GM12878 (cell line): ENCODE data around the gene SORL1. TPM values are rescaled to one million over a fixed set of nuclear protein-coding genes. Genes with fewer than 3 reads are reported as not detected.

Experiments
- ATAC-seq: fragments of 200-7000 bp; cut with Tn5 transposase; 3 replicates; pipeline ENCODE4 v1.9.1; 2020; ENCODE audit warnings: mild to moderate bottlenecking, moderate library complexity
- BruUV-seq: library from RNA; stranded (reverse); fragments of 400-500 nt; replicated peaks from 2 replicates; lab custom pipeline; 2021; lab: Mats Ljungman, UMichigan
- CTCF ChIA-PET: fragments of 300-600 bp; sonication (Branson Sonifier 250); formaldehyde crosslinking; extraction: SDS; loops from one replicate; lab custom pipeline; 2021; ENCODE audit warnings: inconsistent platforms; lab: Yijun Ruan, JAX
- POLR2A ChIA-PET: fragments of 350-600 bp; formaldehyde crosslinking; extraction: SDS; loops from one replicate; lab custom pipeline; 2021; ENCODE audit warnings: inconsistent platforms; lab: Charles Lee
- RAD21 ChIA-PET: fragments of 300-600 bp; sonication (Branson Sonifier 250); formaldehyde crosslinking; loops from one replicate; lab custom pipeline; 2023; ENCODE audit warnings: antibody characterized with exemption; ENCODE audit not compliant: unreplicated experiment; lab: Charles Lee
- SMC1A ChIA-PET: fragments of 300-600 bp; sonication (Branson Sonifier 250); formaldehyde crosslinking; loops from one replicate; lab custom pipeline; 2023; ENCODE audit not compliant: unreplicated experiment, uncharacterized antibody; lab: Charles Lee
- DNase-seq: peaks from one replicate; pipeline ENCODE4 v3.0.0-alpha.2; 2011; ENCODE audit warnings: low read depth, low spot score
- FAIRE-seq: peaks from 3 replicates; lab custom pipeline; 2011; peaks lifted over from hg19 to GRCh38; lab: Jason Lieb, UNC
- H2AFZ ChIP-seq: 2 replicates; pipeline ENCODE4 v1.6.0; 2011; ENCODE audit warnings: low read depth, low read length, control low read depth; ENCODE audit not compliant: control insufficient read depth
- H3K27ac ChIP-seq: 2 replicates; pipeline ENCODE4 v1.5.1; 2011; ENCODE audit warnings: control low read depth; ENCODE audit not compliant: control insufficient read depth, insufficient read depth
- H3K27me3 ChIP-seq, 2 experiments: replicated peaks in 1 of 2; 2 replicates each; pipeline versions ENCODE4 v1.6.0 to v1.6.1; 2011; ENCODE audit warnings: low read length in 1 of 2; ENCODE audit not compliant: control insufficient read depth in 2 of 2, insufficient read depth in 2 of 2
- H3K36me3 ChIP-seq, 2 experiments: 2 replicates each; pipeline ENCODE4 v1.5.1; 2011; ENCODE audit warnings: low read length in 1 of 2; ENCODE audit not compliant: control insufficient read depth in 2 of 2, insufficient read depth in 2 of 2
- H3K4me1 ChIP-seq: 2 replicates; pipeline ENCODE4 v1.6.1; 2011; ENCODE audit warnings: mild to moderate bottlenecking, low read length, moderate library complexity, mixed read lengths; ENCODE audit not compliant: control insufficient read depth, insufficient read depth
- H3K4me2 ChIP-seq: 2 replicates; pipeline ENCODE4 v1.6.0; 2011; ENCODE audit warnings: control low read depth; ENCODE audit not compliant: control insufficient read depth, insufficient read depth
- H3K4me3 ChIP-seq: fragments of 200-600 bp; sonication (generic); 2 replicates; pipeline ENCODE4 v1.5.1; 2016
- H3K79me2 ChIP-seq: 2 replicates; pipeline ENCODE4 v1.6.0; 2011; ENCODE audit warnings: low read length; ENCODE audit not compliant: control insufficient read depth, insufficient read depth
- H3K9ac ChIP-seq: 2 replicates; pipeline ENCODE4 v1.8.0; 2011; ENCODE audit warnings: low read length, control low read depth, mixed read lengths; ENCODE audit not compliant: control insufficient read depth, insufficient read depth
- H3K9me3 ChIP-seq: replicated peaks from 3 replicates; pipeline ENCODE4 v1.5.1; 2011; ENCODE audit warnings: mild to moderate bottlenecking, low read length; ENCODE audit not compliant: control insufficient read depth, insufficient read depth
- H4K20me1 ChIP-seq: 2 replicates; pipeline ENCODE4 v1.6.0; 2011; ENCODE audit not compliant: control insufficient read depth, insufficient read depth
- HDAC6 ChIP-seq: fragments of 200-600 bp; sonication (generic); IDR thresholded peaks from one replicate; pipeline ENCODE4 v1.8.0; 2017; ENCODE audit warnings: antibody characterized with exemption; ENCODE audit not compliant: unreplicated experiment
- MEF2A ChIP-seq: IDR thresholded peaks from 2 replicates; pipeline ENCODE4 v1.6.1; 2011; ENCODE audit warnings: low read depth, mild to moderate bottlenecking, low read length, moderate library complexity; ENCODE audit not compliant: insufficient read depth
- NFIC ChIP-seq: IDR thresholded peaks from 2 replicates; pipeline ENCODE4 v1.6.1; 2012; ENCODE audit warnings: low read depth, mild to moderate bottlenecking, inconsistent platforms, low read length, moderate library complexity
- POLR2AphosphoS5 ChIP-seq: IDR thresholded peaks from 2 replicates; pipeline ENCODE4 v1.6.1; 2011; ENCODE audit warnings: mild to moderate bottlenecking, low read length, inconsistent platforms
- RCOR1 ChIP-seq: conservative IDR thresholded peaks from 2 replicates; pipeline ENCODE4 v1.6.1; 2012; ENCODE audit warnings: low read depth, low read length, improper control_type of control experiment
- SIX5 ChIP-seq: IDR thresholded peaks from 2 replicates; pipeline ENCODE4 v1.6.1; 2011; ENCODE audit warnings: mild to moderate bottlenecking, low read depth, low read length, moderate library complexity; ENCODE audit not compliant: severe bottlenecking
- SMC3 ChIP-seq: IDR thresholded peaks from 2 replicates; pipeline ENCODE4 v1.6.1; 2011; ENCODE audit warnings: low read length, improper control_type of control experiment, borderline replicate concordance
- TCF3 ChIP-seq: IDR thresholded peaks from 2 replicates; pipeline ENCODE4 v1.6.1; 2012; ENCODE audit warnings: low read depth, mild to moderate bottlenecking, low read length, borderline replicate concordance; ENCODE audit not compliant: insufficient read depth
- YY1 ChIP-seq: IDR thresholded peaks from 2 replicates; pipeline ENCODE4 v1.6.1; 2011; ENCODE audit warnings: low read depth, mild to moderate bottlenecking, low read length
- ZNF217 ChIP-seq: fragments of 450-650 bp; IDR thresholded peaks from 2 replicates; pipeline ENCODE4 v1.6.1; 2017; ENCODE audit warnings: antibody characterized with exemption, mild to moderate bottlenecking
- ZNF622 ChIP-seq: fragments of 450-650 bp; IDR thresholded peaks from 2 replicates; pipeline ENCODE4 v1.6.1; 2017; ENCODE audit warnings: mild to moderate bottlenecking, inconsistent platforms
- WGBS: methylation state at CpG from one replicate; pipeline ENCODE4 v1.1.6; 2016; ENCODE audit warnings: low lambda C conversion rate; ENCODE audit not compliant: insufficient replicate concordance, insufficient coverage; ENCODE audit errors: missing lambda C conversion rate; 5-methylcytosine and 5-hydroxymethylcytosine counted together
- in situ Hi-C: fragments of 300-500 bp; cut with MboI; formaldehyde crosslinking; loops from 9 replicates; pipeline ENCODE4 v1.14.3; 2018; ENCODE audit warnings: mixed read lengths
- intact Hi-C: fragments of 100-400 bp; cut with micrococcal nuclease; formaldehyde crosslinking; loops from one replicate; pipeline ENCODE4 v1.14.2; 2022; ENCODE audit not compliant: unreplicated experiment
- polyA plus RNA-seq, 11 experiments: library from polyadenylated mRNA; depleted of rRNA in 4 of 11; unstranded in 6 of 11; stranded (reverse) in 5 of 11; fragments of >200 nt; fragmentation: Nextera tagmentation in 4 of 11; fragmentation: Illumina TruSeq in 1 of 11; extraction: Ambion mirVana in 4 of 11; extraction: Trizol in 1 of 11; gene quantifications; 1 replicate in 1 of 11; 2 replicates in 10 of 11; pipeline versions ENCODE4 v1.2.1 to v1.2.3, GENCODE V29; 2011 to 2016; ENCODE audit warnings: inconsistent platforms in 2 of 11, missing spikeins in 2 of 11, low read depth in 1 of 11
- total RNA-seq, 4 experiments: library from RNA; depleted of rRNA in 3 of 4; stranded (reverse); fragments of >200 nt in 3 of 4; fragmentation: Illumina TruSeq in 1 of 4; extraction: Trizol in 1 of 4; gene quantifications; 2 replicates each; pipeline versions ENCODE4 v1.2.1 to v1.2.3, GENCODE V29; 2013 to 2021
- TF ChIP-seq, protein P1 (sequence below): fragments of 450-650 bp; IDR thresholded peaks from 2 replicates; pipeline ENCODE4 v1.6.1; 2017; ENCODE audit warnings: mild to moderate bottlenecking, moderate library complexity

The SORL1 gene
- total and polyA plus RNA-seq, 10 of the 15 experiments (the other 5 are each of a cell fraction or from before 2014, with no cell fraction given) = 20.2 to 107 (median 59.9) TPM

DNA sequence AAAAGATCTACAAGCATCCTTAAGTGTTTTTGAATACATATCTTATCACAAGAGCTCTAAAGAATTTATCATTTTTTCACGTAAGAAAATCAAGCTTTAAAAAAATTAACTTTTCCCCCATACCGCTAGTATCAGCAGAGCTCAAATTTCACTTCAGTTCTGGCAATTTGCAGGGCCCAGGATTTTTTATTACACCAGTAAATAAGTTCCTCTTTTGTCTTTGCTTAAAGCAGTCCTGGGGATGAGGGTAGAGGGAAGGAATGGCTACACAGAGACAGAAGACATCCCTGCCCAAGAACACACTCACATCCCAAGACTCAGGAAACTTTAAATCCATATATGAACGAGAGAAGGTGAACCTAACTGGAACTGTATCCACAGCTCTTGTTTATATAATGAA lies 22.6 kb upstream of the SORL1 start:
- H3K9ac ChIP-seq = no peak overlapping the region

More for the DNA sequence above, 22.6 kb upstream of the SORL1 start:
- no peak for DNase-seq
- BruUV-seq = no TSS peak
- ChIA-PET CTCF (interaction anchor here (0.7 to 4.0 kb wide), 19 partner anchors 8 to 161 kb away, joined by 3 to 21 read pairs (median 3); partner anchors contain the start of genes SORL1 and SORL1-AS1), POLR2A (interaction anchor here (0.6 to 3.1 kb wide), 12 partner anchors 9 to 93 kb away, joined by 3 to 24 read pairs (median 7); no protein-coding TSS in a partner anchor), SMC1A (interaction anchor here (0.7 to 13.9 kb wide), 20 partner anchors 10 to 161 kb away, joined by 3 to 241 read pairs (median 6); partner anchors contain the start of genes SORL1 and SORL1-AS1), RAD21 (interaction anchor here (0.7 to 7.4 kb wide), 15 partner anchors 8 to 146 kb away, joined by 3 to 50 read pairs (median 5); partner anchors contain the start of genes SORL1 and SORL1-AS1)
- no peak; the same call in 2 of the 3 replicates for ATAC-seq
- H3K36me3 ChIP-seq = no peaks in the 10 kb centered on the region
- no peak overlapping the region for H2AFZ ChIP-seq
- in situ Hi-C loops = no loop called here
- no peaks in the 10 kb centered on the region for H3K79me2 ChIP-seq
- H3K27ac ChIP-seq = peak overlapping the region; percentile 47
- no peak overlapping the region; the same call in 1 of the 2 replicates for H3K4me2 ChIP-seq
- TF ChIP-seq TCF3 (no peak), NFIC (no peak), ZNF622 (no peak), ZNF217 (no peak), POLR2AphosphoS5 (no peak), SMC3 (no peak), RCOR1 (no peak), YY1 (no peak), SIX5 (no peak), MEF2A (no peak), HDAC6 (no peak)
- TF ChIP-seq, protein P1, sequence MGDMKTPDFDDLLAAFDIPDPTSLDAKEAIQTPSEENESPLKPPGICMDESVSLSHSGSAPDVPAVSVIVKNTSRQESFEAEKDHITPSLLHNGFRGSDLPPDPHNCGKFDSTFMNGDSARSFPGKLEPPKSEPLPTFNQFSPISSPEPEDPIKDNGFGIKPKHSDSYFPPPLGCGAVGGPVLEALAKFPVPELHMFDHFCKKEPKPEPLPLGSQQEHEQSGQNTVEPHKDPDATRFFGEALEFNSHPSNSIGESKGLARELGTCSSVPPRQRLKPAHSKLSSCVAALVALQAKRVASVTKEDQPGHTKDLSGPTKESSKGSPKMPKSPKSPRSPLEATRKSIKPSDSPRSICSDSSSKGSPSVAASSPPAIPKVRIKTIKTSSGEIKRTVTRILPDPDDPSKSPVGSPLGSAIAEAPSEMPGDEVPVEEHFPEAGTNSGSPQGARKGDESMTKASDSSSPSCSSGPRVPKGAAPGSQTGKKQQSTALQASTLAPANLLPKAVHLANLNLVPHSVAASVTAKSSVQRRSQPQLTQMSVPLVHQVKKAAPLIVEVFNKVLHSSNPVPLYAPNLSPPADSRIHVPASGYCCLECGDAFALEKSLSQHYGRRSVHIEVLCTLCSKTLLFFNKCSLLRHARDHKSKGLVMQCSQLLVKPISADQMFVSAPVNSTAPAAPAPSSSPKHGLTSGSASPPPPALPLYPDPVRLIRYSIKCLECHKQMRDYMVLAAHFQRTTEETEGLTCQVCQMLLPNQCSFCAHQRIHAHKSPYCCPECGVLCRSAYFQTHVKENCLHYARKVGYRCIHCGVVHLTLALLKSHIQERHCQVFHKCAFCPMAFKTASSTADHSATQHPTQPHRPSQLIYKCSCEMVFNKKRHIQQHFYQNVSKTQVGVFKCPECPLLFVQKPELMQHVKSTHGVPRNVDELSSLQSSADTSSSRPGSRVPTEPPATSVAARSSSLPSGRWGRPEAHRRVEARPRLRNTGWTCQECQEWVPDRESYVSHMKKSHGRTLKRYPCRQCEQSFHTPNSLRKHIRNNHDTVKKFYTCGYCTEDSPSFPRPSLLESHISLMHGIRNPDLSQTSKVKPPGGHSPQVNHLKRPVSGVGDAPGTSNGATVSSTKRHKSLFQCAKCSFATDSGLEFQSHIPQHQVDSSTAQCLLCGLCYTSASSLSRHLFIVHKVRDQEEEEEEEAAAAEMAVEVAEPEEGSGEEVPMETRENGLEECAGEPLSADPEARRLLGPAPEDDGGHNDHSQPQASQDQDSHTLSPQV = no peak
- no peaks in the 10 kb centered on the region for H4K20me1 ChIP-seq
- no peak overlapping the region for H3K4me3 ChIP-seq
- WGBS = 40% methylated on average over 3 of the region's 3 CpGs
- no peaks in the 10 kb centered on the region; the same call in 2 of the 3 replicates for H3K9me3 ChIP-seq
- FAIRE-seq = no peak
- H3K4me1 ChIP-seq = peaks cover 35% of the 10 kb centered on the region
- no peaks in the 10 kb centered on the region for H3K27me3 ChIP-seq
- intact Hi-C loops = no loop called here
